Adipocyte (in vitro differentiated cells): Measurements from ENCODE around the gene SNTG2.

Experiments
- DNase-seq: peaks from one replicate; pipeline ENCODE4 v3.0.0-alpha.2; 2015; ENCODE audit warnings: low read depth
- H3K27me3 ChIP-seq: replicated peaks from 2 replicates; pipeline ENCODE4 v1.7.0; 2013; ENCODE audit warnings: mild to moderate bottlenecking, low read length, moderate library complexity; ENCODE audit not compliant: control insufficient read depth, insufficient read depth
- H3K36me3 ChIP-seq: 2 replicates; pipeline ENCODE4 v1.7.0; 2013; ENCODE audit warnings: low read length, mild to moderate bottlenecking, moderate library complexity; ENCODE audit not compliant: control insufficient read depth, insufficient read depth, severe bottlenecking
- H3K4me1 ChIP-seq: 2 replicates; pipeline ENCODE4 v1.7.0; 2013; ENCODE audit warnings: mild to moderate bottlenecking, low read length, moderate library complexity; ENCODE audit not compliant: control insufficient read depth, insufficient read depth
- H3K4me3 ChIP-seq: 2 replicates; pipeline ENCODE4 v1.7.0; 2013; ENCODE audit warnings: mild to moderate bottlenecking, low read length, moderate library complexity
- H3K9ac ChIP-seq: 2 replicates; pipeline ENCODE4 v1.7.0; 2013; ENCODE audit warnings: mild to moderate bottlenecking, low read length, moderate library complexity
- H3K9me3 ChIP-seq: 2 replicates; pipeline ENCODE4 v1.7.0; 2013; ENCODE audit warnings: mild to moderate bottlenecking, low read length, moderate library complexity; ENCODE audit not compliant: control insufficient read depth

SNTG2 gene

DNA sequence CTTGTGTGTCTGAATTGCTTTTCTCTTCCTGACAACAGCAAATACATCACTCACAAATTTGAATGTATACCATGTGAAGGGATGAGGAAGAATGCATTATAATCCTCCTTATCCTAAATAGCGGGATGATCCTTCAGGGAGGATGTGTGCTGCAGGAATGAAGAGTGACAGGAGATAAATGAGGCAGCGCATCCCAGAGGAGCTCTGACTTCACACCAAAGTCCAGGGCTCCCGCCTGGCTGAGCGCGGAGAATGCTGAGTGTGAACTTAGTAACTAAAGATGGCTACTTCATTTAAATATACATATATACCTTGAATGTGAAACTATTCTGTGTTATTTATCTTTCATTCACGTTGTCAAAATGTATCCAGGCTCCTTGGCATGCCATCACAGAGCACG lies 317.4 kb downstream of the SNTG2 start:
- Histone ChIP-seq H3K27me3 (no peaks in the 10 kb centered on the region), H3K9me3 (no peaks in the 10 kb centered on the region), H3K4me1 (no peaks in the 10 kb centered on the region), H3K4me3 (no peak overlapping the region), H3K36me3 (no peaks in the 10 kb centered on the region), H3K9ac (no peak overlapping the region)
- no peak for DNase-seq

DNA sequence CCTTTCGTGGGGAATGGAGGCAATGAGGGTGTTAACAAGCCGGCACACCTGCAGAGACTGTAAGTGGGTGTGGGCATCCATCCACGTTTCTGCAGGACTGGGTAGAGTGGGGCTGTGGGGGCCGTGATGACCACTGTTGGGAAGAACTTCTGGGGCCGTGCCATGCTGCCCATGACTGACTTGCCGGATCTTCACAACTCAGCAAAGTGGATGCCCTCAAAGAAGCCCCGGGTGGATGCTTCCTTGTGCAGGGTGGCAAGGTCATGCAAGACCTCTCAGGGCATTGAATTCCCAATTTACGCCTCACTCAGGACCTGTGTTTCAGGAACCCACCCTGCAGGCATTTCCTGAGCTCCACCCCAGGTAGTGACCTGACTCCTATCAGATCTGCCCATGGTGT lies 319.2 kb downstream of the SNTG2 start:
- Histone ChIP-seq H3K4me1 (no peaks in the 10 kb centered on the region), H3K9me3 (peaks cover 6% of the 10 kb centered on the region), H3K27me3 (no peaks in the 10 kb centered on the region), H3K9ac (no peak overlapping the region), H3K36me3 (no peaks in the 10 kb centered on the region), H3K4me3 (no peak overlapping the region)
- DNase-seq = no peak

DNA sequence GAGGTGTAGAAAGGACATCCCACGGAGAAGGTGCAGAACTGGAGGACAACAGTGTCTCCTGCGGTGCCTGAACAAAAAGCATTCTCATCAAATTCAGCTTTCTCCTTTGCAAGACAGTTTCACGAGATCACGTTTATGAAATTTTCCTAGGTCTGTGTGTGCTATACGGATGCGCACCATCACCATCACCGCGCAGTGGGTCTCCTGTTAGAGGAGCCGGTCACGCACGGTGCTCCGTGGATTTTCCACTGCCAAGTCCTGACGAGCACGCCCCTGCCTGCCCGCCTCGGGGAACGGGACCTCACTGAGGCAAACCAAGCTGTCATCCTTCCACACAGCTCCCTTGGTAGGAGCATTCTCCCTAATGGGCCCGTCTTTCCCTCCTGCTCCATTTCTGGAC lies 322.2 kb downstream of the SNTG2 start:
- DNase-seq = no peak
- Histone ChIP-seq H3K9ac (no peak overlapping the region), H3K36me3 (no peaks in the 10 kb centered on the region), H3K9me3 (peaks cover 16% of the 10 kb centered on the region), H3K27me3 (no peaks in the 10 kb centered on the region), H3K4me3 (no peak overlapping the region), H3K4me1 (no peaks in the 10 kb centered on the region)

DNA sequence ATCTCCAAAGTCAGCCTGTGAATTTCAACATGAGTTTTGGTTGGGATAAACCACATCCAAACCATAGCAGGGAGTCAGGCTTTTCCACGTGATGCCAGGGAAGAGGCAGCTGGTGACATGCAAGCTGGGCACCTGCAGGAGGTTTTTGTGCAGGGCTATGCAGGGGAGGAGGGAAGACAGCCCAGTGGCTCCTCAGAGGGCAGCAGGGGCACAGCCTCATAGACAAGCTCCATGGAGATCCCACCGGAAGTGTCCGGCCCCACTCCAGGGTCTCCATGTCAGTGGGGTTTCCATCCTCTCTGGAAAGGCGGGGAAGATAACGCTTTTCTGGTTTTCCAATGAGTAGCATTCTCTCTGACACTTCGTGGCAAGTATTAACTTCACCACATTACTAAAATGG lies 327.0 kb downstream of the SNTG2 start:
- DNase-seq = no peak
- H3K27me3 ChIP-seq = peaks cover 9% of the 10 kb centered on the region
- no peaks in the 10 kb centered on the region for H3K4me1 ChIP-seq
- peaks cover 16% of the 10 kb centered on the region for H3K9me3 ChIP-seq
- no peak overlapping the region for H3K9ac ChIP-seq
- no peaks in the 10 kb centered on the region for H3K36me3 ChIP-seq
- no peak overlapping the region for H3K4me3 ChIP-seq

DNA sequence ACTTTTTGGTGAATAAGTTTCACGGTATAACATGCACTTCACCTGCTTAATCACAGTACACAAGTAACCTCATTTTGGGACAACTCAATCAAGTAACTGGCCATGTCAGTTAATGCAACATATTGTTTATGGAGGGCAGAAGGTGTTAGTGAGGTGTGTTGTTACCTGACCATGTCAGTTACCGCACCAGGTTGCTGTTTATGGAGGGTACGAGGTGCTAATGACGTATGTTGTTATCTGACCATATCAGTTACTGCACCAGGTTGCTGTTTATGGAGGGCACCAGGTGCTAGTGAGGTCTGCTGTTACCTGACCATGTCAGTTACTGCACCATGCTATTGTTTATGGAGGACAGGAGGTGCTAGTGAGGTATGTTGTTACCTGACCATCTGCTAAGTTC lies 327.5 kb downstream of the SNTG2 start:
- Histone ChIP-seq H3K4me1 (no peaks in the 10 kb centered on the region), H3K4me3 (no peak overlapping the region), H3K36me3 (no peaks in the 10 kb centered on the region), H3K9me3 (peaks cover 16% of the 10 kb centered on the region), H3K9ac (no peak overlapping the region), H3K27me3 (peaks cover 9% of the 10 kb centered on the region)
- no peak for DNase-seq

DNA sequence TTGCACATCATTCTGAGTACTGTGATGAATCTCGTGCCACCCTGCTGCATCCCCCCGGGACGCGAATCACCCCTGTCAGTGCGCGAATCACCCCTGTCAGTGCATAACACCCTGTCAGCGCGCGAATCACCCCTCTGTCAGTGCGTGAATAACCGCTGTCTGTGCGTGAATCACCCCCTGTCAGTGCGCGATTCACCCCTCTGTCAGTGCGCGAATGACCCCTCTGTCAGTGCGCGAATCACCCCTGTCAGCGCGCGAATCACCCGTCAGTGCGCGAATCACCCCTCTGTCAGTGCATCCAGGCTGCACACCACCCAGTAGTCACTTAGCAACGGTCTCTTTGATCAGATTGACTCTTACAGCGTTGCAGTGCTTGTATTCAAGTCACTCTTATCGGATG lies 328.2 kb downstream of the SNTG2 start:
- Histone ChIP-seq H3K4me3 (no peak overlapping the region), H3K9ac (no peak overlapping the region), H3K36me3 (no peaks in the 10 kb centered on the region), H3K9me3 (peaks cover 16% of the 10 kb centered on the region), H3K4me1 (no peaks in the 10 kb centered on the region), H3K27me3 (peaks cover 9% of the 10 kb centered on the region)
- DNase-seq = no peak

DNA sequence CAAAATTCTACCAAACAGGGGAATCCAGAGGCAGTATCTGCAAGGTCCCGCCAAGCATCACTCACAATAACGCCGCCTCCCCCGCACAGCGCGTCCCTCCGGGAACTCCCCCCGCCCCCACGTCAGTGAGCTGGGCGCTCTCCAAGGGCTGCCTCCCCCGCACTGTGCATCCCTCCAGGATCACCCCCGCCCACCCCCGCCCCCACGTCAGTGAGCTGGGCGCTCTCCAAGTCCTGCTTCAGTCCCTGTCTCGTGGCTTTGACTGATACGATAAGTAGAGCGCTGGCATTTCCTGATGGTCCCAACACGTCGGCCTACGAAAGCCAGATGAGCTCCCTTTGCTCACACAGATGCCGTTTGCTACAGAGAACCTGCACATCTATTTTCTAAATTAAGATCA lies 331.9 kb downstream of the SNTG2 start:
- Histone ChIP-seq H3K4me1 (no peaks in the 10 kb centered on the region), H3K4me3 (no peak overlapping the region), H3K27me3 (peaks cover 9% of the 10 kb centered on the region), H3K9ac (no peak overlapping the region), H3K9me3 (no peaks in the 10 kb centered on the region), H3K36me3 (no peaks in the 10 kb centered on the region)
- DNase-seq = no peak

DNA sequence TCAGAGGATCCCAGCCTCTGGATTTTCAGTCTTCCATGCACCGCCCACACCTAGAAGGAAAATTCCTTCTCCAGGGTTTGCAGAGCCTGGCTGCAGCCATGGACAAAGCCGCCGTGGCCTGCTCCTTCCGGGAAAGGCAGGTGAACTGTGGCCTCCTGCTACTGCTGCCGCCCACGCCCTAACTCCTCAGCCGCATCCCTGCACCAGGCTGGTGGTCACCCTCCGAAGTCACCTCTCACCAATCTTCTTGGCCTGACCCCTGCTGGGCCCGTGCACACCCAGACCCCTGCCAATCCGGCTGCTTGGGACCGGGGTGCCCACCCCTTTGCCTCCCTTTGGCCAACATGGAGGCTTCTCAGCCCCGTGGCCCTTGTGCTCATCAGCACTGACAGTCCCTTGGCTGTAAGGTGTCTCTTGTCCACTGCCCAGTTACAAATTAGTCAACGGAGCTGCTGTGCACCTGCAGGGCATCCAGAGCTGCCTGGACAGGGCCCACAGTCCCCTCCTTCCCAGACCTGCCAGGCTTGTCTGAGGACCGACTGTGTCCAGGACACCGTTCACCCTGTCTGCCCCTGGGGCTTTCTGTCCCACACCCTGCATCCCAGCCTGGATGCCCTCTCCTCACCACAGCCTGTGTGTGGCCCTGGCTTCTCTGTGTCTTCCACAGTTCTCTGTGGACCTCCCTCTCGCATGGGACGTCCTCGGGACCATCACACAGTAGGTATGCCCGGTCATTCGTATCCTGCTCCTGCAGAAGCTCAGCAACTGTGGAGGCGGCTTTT lies 332.6 kb downstream of the SNTG2 start:
- H3K4me1 ChIP-seq = no peaks in the 10 kb centered on the region
- H3K27me3 ChIP-seq = peaks cover 9% of the 10 kb centered on the region
- H3K36me3 ChIP-seq = no peaks in the 10 kb centered on the region
- H3K9me3 ChIP-seq = no peaks in the 10 kb centered on the region
- H3K4me3 ChIP-seq = no peak overlapping the region
- H3K9ac ChIP-seq = no peak overlapping the region
- DNase-seq = no peak

DNA sequence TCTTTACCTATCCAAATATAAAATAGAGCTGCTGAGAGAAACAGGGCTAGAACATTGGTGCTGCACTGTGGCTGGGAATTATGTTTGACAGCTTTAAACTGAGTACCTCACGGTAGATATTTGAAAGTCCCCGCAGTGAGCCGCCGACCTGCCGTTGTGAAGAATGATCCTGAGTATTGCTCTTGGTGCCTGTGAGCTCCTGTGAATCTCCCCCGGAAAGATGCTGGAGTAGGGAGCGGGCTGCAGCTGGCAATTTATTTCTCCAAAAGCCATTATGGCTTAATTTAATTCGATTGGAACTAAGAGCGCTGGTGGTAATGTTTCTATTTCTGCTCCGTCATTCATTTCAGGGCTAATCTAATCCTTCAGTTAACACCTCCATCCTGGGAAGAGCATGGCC lies 333.2 kb downstream of the SNTG2 start:
- H3K27me3 ChIP-seq = peaks cover 9% of the 10 kb centered on the region
- no peaks in the 10 kb centered on the region for H3K36me3 ChIP-seq
- H3K4me3 ChIP-seq = no peak overlapping the region
- no peaks in the 10 kb centered on the region for H3K9me3 ChIP-seq
- no peak for DNase-seq
- H3K4me1 ChIP-seq = no peaks in the 10 kb centered on the region
- no peak overlapping the region for H3K9ac ChIP-seq

DNA sequence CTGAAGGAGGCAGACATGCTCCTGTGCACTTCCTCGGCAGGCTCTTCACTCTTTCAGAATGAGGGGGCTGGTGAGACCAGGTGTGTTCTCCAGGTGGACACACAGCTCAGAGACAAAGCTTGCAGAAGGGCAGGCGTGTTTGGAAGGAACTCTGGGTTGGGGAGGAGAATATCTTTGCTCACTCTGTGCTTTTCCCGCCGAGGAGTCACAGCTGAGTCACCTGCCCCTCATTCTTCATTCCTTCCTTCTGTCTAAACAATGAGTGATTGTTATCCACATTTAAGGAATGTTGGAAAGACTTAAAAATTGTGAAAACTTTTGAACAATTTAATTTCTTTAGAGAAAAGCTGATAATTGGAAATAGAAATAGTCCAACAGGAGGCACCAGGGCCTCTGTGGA lies 336.3 kb downstream of the SNTG2 start:
- no peaks in the 10 kb centered on the region for H3K4me1 ChIP-seq
- DNase-seq = no peak
- H3K9ac ChIP-seq = no peak overlapping the region
- peaks cover 3% of the 10 kb centered on the region for H3K27me3 ChIP-seq
- no peak overlapping the region for H3K4me3 ChIP-seq
- H3K9me3 ChIP-seq = no peaks in the 10 kb centered on the region
- no peaks in the 10 kb centered on the region for H3K36me3 ChIP-seq

DNA sequence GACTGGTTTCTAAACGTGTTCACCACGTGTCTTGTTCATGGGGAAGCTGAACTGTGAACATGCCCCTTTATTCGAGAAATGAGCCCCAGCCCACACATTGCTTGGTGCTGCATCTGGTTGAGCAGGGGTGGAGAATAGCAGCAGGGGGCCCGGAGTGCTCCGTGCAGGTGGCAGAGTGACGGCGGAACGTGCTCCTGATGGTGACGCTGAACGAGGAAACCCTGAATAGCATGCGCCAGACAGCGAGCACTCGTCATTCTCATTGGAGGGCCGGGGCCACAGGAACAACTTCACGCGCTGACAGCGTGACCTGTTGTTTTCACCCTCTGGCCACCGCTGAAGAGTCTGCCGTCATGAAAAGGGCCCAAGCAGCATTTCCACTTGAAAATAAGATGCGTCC lies 336.8 kb downstream of the SNTG2 start:
- Histone ChIP-seq H3K4me3 (no peak overlapping the region), H3K4me1 (no peaks in the 10 kb centered on the region), H3K36me3 (no peaks in the 10 kb centered on the region), H3K9ac (no peak overlapping the region), H3K9me3 (no peaks in the 10 kb centered on the region), H3K27me3 (no peaks in the 10 kb centered on the region)
- DNase-seq = no peak

DNA sequence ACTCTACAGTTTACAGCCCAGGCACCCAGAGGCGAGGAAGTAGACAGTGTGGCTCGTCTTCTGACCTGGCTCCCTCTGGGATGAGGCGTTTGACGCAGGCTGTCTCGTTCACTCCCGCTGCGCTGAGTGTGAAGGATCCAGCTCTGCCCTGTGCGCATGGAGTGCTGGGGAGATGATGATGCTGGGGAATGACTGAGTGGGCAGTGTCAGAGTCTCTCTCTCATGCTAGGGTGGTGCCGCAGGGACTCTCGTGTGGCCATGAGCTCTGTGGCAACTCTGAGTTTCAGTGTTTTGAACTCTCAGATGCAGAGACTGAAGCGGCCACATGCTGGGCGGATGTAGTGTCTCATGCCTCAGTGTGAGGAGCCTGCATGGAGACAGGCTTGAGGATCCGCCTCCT lies 344.3 kb downstream of the SNTG2 start:
- Histone ChIP-seq H3K27me3 (no peaks in the 10 kb centered on the region), H3K4me3 (no peak overlapping the region), H3K9ac (no peak overlapping the region), H3K9me3 (peaks cover 3% of the 10 kb centered on the region), H3K4me1 (no peaks in the 10 kb centered on the region), H3K36me3 (no peaks in the 10 kb centered on the region)
- no peak for DNase-seq
